ENCODE results near the gene CDH22. TPM values are rescaled to one million over a fixed set of nuclear protein-coding genes. Genes with fewer than 3 reads are reported as not detected.

Gene CDH22
- total and polyA plus RNA-seq, 10 of the 15 experiments (the other 5 are each of a cell fraction or from before 2014, with no cell fraction given) = not detected

DNA sequence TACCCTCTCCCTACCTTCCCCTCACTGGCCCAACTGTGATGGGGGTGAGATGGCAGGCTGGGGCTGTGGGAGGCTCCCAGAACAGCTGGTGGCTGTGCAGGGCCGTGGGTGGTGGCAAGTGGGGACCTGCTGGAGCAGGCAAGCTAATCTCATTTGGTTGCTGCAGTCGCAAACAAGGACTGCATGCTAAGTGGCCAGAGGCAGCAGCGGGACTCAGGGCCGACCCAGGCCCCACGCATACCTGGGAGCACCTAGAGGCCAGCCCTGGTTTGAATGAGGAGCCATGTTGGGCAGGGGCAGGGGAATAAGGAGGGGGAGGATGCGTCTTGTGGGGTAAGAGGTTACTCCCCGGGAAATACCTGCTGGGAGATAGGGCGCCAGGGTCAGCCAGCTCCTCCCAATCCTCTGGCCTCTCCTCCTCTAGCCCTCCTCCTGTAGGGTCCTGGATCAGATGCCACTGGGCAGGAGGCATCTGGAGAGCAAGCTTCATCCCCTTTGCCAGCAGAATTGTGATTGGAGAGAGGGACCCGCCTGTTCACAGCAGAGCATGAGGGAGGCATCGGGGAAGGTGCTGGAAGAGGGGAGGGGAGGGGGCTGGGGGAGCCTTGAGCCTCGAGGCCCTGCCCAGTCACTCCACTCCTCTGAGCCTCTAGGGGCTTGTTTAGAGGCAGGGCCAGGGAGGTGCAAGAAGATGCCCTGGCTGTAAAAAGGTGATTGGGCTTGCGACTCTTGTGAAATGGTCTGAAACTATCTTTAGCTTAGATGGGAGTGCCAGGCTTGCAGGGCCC lies 24.3 kb upstream of the CDH22 start (continued):
- TF ChIP-seq BMI1 (IDR thresholded peaks at IDR 0.05; ENCODE audit: borderline replicate concordance) = no peak
- TF ChIP-seq HCFC1 (IDR thresholded peaks at IDR 0.05; ENCODE audit: low read length) = no peak
- TF ChIP-seq SPI1 (IDR thresholded peaks at IDR 0.05; ENCODE audit: borderline replicate concordance, insufficient read depth, low read depth, low read length) = no peak

GRCh38 chr20:46331611-46332361 lies 23.5 kb upstream of the CDH22 start:
- H3K27ac ChIP-seq (ENCODE audit: control insufficient read depth, insufficient read depth) = no peak overlapping the region
- BruUV-seq (replicated peaks) = no TSS peak
- DNase-seq (ENCODE audit: low read depth, low spot score) (no peak), ATAC-seq (no peak), FAIRE-seq (no peak)
- H2AFZ ChIP-seq (ENCODE audit: control insufficient read depth, low read depth, low read length) = no peak overlapping the region
- H3K79me2 ChIP-seq (ENCODE audit: control insufficient read depth, insufficient read depth, low read length) = no peaks in the 10 kb centered on the region
- ChIA-PET CTCF (interaction anchor here (1.5 to 1.6 kb wide), 2 partner anchors 17 kb away, joined by 6 to 7 read pairs; no protein-coding TSS in a partner anchor), RAD21 (ENCODE audit: unreplicated experiment) (no interaction called here), SMC1A (ENCODE audit: uncharacterized antibody, unreplicated experiment) (no interaction called here), POLR2A (no interaction called here)
- peaks cover 4% of the 10 kb centered on the region in 2 experiments; a peak in 3 of 4 replicates for H3K27me3 ChIP-seq (replicated peaks in 1 of 2; ENCODE audit: control insufficient read depth in 2 of 2, insufficient read depth in 2 of 2, low read length in 1 of 2)
- no peaks in the 10 kb centered on the region for H3K36me3 ChIP-seq (ENCODE audit: control insufficient read depth in 2 of 2, insufficient read depth in 2 of 2, low read length in 1 of 2)
- H3K9ac ChIP-seq (ENCODE audit: control insufficient read depth, insufficient read depth, low read length) = no peak overlapping the region
- TF ChIP-seq SP1 (IDR thresholded peaks at IDR 0.05; ENCODE audit: low read depth, low read length) = no peak
- TF ChIP-seq SMAD1 (IDR thresholded peaks at IDR 0.05; ENCODE audit: low read depth, partially characterized antibody) = no peak
- TF ChIP-seq NFIC (IDR thresholded peaks at IDR 0.05; ENCODE audit: low read depth, low read length) = no peak
- TF ChIP-seq RBBP5 (conservative IDR thresholded peaks at IDR 0.05) = no peak
- no peak for TF ChIP-seq HDAC6 (IDR thresholded peaks at IDR 0.05; ENCODE audit: unreplicated experiment)
- TF ChIP-seq, protein P1, sequence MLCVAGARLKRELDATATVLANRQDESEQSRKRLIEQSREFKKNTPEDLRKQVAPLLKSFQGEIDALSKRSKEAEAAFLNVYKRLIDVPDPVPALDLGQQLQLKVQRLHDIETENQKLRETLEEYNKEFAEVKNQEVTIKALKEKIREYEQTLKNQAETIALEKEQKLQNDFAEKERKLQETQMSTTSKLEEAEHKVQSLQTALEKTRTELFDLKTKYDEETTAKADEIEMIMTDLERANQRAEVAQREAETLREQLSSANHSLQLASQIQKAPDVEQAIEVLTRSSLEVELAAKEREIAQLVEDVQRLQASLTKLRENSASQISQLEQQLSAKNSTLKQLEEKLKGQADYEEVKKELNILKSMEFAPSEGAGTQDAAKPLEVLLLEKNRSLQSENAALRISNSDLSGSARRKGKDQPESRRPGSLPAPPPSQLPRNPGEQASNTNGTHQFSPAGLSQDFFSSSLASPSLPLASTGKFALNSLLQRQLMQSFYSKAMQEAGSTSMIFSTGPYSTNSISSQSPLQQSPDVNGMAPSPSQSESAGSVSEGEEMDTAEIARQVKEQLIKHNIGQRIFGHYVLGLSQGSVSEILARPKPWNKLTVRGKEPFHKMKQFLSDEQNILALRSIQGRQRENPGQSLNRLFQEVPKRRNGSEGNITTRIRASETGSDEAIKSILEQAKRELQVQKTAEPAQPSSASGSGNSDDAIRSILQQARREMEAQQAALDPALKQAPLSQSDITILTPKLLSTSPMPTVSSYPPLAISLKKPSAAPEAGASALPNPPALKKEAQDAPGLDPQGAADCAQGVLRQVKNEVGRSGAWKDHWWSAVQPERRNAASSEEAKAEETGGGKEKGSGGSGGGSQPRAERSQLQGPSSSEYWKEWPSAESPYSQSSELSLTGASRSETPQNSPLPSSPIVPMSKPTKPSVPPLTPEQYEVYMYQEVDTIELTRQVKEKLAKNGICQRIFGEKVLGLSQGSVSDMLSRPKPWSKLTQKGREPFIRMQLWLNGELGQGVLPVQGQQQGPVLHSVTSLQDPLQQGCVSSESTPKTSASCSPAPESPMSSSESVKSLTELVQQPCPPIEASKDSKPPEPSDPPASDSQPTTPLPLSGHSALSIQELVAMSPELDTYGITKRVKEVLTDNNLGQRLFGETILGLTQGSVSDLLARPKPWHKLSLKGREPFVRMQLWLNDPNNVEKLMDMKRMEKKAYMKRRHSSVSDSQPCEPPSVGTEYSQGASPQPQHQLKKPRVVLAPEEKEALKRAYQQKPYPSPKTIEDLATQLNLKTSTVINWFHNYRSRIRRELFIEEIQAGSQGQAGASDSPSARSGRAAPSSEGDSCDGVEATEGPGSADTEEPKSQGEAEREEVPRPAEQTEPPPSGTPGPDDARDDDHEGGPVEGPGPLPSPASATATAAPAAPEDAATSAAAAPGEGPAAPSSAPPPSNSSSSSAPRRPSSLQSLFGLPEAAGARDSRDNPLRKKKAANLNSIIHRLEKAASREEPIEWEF (IDR thresholded peaks at IDR 0.05; ENCODE audit: insufficient replicate concordance, low read depth, low read length) = no peak
- no peak for TF ChIP-seq ZNF622 (IDR thresholded peaks at IDR 0.05)
- TF ChIP-seq FOXM1 (IDR thresholded peaks at IDR 0.05; ENCODE audit: low read depth, low read length) = no peak
- no peak for TF ChIP-seq KAT2A (conservative IDR thresholded peaks at IDR 0.05; ENCODE audit: control insufficient read depth, low read depth, low read length)
- TF ChIP-seq, protein P2, sequence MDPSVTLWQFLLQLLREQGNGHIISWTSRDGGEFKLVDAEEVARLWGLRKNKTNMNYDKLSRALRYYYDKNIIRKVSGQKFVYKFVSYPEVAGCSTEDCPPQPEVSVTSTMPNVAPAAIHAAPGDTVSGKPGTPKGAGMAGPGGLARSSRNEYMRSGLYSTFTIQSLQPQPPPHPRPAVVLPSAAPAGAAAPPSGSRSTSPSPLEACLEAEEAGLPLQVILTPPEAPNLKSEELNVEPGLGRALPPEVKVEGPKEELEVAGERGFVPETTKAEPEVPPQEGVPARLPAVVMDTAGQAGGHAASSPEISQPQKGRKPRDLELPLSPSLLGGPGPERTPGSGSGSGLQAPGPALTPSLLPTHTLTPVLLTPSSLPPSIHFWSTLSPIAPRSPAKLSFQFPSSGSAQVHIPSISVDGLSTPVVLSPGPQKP (IDR thresholded peaks at IDR 0.05; ENCODE audit: low read depth, low read length) = no peak
- intact Hi-C loops (cut with micrococcal nuclease; ENCODE audit: unreplicated experiment) = no loop called here
- in situ Hi-C loops (cut with MboI) = no loop called here
- 23% methylated on average over 13 of the region's 13 CpGs for WGBS (ENCODE audit: insufficient coverage, insufficient replicate concordance, low lambda C conversion rate, missing lambda C conversion rate)
- H4K20me1 ChIP-seq (ENCODE audit: control insufficient read depth, insufficient read depth) = no peaks in the 10 kb centered on the region
- H3K4me1 ChIP-seq (ENCODE audit: control insufficient read depth, insufficient read depth, low read length) = no peaks in the 10 kb centered on the region
- H3K9me3 ChIP-seq (replicated peaks; ENCODE audit: control insufficient read depth, insufficient read depth, low read length) = no peaks in the 10 kb centered on the region
- H3K4me2 ChIP-seq (ENCODE audit: control insufficient read depth, insufficient read depth) = no peak overlapping the region
- H3K4me3 ChIP-seq = no peak overlapping the region

All from GM12878 (cell line).